Activated CD8-positive, alpha-beta memory T cell treated with anti-CD3 and anti-CD28 coated beads, Interleukin-2, amount 50 U/mL, for 1 hour (primary cell): ENCODE results near the gene DPM2.

Experiments used
- DNase-seq: peaks from one replicate; pipeline ENCODE4 v3.0.0-alpha.2; 2020; ENCODE audit errors: extremely low read depth

Gene DPM2

DNA sequence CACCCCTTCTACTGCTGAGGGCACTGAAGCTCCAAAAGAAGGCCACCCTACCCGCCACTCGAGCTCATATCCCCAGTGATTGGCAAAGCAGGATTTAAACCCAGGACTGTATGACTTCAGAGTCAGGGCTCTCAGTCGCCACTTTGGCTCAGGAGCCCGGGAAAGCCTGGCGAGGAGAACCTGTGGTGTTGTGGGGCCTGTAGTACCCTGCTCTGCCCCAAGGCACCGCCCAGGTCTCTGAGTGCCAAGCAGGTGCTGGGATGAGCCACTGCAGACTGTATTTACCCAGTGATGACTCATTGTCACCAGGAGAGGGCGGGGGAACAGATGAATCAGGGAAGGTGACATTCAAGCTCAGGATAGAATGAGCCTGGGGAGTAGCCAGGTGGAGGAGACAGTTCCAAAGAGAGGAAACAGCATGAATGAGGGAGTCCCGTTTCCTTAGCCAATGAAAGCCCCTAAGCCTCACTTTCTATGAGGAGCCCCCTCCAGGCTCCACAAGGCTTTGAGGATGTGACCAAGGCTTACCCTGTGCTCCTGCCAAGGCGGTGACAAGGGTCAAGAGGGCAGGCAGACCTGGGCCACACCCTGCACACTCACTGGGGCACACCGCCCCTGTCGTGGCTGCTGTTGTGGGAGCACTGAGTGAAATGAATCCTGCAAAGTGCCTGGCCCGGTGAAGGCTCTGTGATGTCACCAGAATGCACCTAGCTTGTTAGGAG, 17.8 kb upstream of the DPM2 start:
- DNase-seq, result peak; percentile 79

DNA sequence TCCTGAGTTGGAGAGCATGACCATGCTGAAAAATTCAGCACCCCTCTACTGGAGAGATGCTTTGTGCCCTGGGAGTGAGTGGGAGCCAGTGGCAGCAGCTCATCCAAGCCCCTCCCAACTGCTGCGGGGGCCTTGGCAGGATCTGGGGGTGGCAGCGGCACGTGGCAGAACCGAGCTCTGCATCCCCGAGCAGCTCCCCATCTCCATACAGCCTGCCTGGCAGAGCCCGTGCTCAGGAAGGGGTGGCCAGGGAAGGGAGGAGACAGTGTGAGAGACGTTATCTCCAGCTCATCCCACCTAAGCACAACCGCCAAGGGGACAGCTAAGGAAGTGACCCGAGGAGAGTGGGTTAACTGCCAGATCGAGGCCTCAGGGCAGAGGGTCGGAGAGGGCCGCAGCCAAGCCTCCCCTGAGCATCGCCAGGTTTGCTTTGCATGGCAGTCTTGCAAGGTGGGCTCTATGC, 17.2 kb upstream of the DPM2 start:
- DNase-seq, result no peak

- DNase-seq, result no peak
Observed at GRCh38 chr9:127953768-127954505, 16.3 kb upstream of the DPM2 start.

- DNase-seq, result no peak
Observed at GRCh38 chr9:127953154-127953553, 15.5 kb upstream of the DPM2 start.

GRCh38 chr9:127950513-127951289, 13.0 kb upstream of the DPM2 start:
- no peak for DNase-seq

DNA sequence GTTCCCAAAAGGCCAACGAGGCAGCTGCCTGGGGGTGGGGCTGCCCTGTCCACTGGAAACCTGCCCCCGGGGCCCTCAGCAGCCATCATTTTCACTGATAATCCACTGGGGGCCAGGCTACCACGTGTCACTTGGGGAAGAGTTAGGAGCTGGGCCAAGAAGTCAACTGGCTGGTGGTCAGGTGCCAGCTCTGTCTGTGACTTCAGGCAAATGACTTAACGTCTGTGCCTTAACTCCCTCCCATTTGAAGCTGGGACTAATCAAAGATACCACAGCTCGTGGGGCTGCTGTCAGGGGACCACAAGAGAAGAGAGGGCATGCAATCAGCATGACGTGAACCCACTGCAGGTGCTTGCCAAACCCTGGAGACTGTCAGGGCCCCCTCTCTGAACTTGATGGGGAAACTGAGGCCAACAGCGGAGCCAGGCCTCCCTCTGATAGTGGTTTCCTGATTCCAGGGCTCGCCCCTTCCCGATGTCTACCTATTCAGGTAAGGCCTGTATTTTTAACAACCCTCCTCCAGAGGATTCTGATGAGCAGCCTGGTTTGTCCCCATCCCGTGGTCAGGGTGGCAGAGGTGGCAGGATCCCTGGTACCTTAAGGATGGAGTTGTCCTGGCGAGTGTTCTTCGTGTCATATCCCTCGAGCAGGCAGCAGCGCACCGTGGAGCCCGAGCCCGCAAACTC, 12.3 kb upstream of the DPM2 start:
- no peak for DNase-seq

- no peak for DNase-seq
Observed at GRCh38 chr9:127947841-127948710, 10.4 kb upstream of the DPM2 start.

DNA sequence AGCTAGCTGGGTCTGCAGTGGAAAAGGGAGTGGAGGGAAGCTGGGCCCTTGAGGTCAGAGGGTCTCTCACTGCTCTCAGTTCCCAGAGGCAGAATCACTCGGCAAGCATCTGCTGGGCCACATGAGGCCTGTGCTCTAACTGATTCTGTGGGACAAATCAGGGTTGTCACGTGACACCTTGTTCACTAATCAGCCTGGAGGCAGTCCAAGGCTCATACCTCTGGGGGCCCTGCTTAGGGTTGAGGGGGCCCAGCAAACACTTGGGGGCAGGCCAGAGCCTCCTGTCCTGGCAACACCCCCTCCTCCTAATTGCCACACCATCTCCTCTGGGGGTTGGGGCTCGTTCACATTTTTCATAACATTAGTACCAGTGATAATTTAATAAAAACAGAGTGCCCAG, 9.1 kb upstream of the DPM2 start:
- no peak for DNase-seq

- DNase-seq, result no peak
Observed at GRCh38 chr9:127945942-127946341, 8.3 kb upstream of the DPM2 start.

DNA sequence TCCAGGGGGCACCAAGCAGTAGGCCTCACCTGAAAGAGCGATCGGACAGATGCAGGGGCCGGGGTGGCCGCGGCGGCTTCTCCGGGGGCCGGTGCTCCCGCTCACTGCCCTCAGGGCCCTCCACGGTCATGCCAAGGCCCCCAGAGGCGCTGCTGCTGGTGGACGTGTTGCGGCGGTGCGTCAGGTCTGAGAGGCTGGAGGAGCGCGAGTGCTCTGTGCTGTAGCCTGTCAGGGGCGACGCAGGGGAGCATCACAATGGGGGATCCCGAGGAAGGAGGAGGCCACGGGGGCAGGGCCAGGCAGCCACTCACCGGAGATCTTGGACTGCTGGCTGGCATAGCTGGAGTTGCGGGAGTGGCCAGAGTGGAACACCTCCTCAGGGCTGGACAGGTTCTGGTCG, 7.7 kb upstream of the DPM2 start:
- no peak for DNase-seq

- DNase-seq, result no peak
Observed at GRCh38 chr9:127944586-127945218, 7.0 kb upstream of the DPM2 start.

GRCh38 chr9:127943731-127944144, 6.1 kb upstream of the DPM2 start:
- no peak for DNase-seq

DNA sequence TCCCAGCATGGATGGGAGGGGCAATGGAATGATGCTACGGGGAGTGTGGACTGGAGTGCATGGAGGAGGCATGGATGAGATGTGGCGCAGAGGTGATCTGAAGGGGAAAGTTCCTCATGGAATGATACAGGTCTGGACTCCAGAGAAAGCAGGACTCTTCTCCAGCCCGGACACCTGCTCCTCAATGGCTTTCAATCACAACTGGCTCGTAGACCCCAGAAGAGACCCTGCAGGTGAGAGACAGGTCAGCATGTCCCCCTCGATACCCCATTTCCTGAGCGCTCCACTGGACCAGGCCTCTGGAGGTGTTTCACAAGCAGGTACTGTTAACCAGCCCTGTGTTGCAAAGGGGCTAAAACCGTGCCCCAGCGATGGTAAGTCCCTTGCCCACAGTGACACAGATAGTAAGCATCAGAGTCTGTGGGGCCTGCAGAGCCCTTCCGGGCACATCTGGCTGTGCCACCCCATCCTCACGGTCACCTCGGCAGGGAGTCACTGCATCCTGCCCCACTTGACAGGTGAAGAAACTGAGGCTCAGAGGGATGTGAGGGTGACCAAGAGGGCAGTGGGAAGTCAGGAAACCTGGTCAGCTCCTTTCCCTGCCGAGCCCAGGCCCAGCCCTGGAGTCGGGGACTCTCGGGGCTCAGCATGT, 5.5 kb upstream of the DPM2 start:
- no peak for DNase-seq

DNA sequence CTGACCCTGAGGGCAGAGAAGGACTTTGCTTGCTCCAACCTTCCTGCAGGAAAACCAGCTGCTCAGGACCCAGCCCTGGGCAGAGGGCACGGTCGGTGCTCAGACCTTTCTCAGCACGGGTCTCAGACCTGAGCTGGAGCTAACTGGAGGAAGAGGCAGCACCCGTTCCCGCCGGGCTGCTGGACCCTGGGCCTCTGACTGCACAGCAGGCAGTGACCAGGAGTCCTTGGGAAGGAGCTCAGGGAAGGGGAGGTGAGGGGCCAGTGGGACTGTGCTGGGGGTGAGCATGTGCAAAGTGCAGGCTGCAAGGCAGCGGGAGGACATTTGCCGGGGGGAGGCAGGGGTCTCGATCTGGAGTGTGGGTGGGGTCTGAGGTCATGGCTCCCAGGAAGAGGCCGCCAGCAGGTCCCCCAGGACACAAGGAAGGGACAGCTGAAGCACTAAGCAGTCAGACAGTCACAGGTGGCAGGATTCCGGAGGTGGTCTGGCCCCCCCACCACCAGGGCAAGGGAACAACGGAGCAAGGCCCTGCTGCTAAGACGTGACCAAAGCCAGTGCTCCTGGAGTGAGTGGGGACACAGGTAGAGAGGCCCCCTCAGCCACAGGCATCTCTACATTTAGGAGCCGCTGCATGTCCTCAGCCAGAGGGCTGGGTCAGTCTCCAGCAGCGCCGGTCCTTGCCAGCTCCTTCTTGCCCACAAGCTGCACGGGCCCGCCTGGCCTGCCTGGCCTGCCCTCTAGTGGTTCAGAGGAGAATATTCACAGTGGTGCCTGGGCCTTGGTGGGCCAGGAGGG, 4.8 kb upstream of the DPM2 start:
- no peak for DNase-seq

- no peak for DNase-seq
Observed at GRCh38 chr9:127941961-127942215, 4.2 kb upstream of the DPM2 start.

DNA sequence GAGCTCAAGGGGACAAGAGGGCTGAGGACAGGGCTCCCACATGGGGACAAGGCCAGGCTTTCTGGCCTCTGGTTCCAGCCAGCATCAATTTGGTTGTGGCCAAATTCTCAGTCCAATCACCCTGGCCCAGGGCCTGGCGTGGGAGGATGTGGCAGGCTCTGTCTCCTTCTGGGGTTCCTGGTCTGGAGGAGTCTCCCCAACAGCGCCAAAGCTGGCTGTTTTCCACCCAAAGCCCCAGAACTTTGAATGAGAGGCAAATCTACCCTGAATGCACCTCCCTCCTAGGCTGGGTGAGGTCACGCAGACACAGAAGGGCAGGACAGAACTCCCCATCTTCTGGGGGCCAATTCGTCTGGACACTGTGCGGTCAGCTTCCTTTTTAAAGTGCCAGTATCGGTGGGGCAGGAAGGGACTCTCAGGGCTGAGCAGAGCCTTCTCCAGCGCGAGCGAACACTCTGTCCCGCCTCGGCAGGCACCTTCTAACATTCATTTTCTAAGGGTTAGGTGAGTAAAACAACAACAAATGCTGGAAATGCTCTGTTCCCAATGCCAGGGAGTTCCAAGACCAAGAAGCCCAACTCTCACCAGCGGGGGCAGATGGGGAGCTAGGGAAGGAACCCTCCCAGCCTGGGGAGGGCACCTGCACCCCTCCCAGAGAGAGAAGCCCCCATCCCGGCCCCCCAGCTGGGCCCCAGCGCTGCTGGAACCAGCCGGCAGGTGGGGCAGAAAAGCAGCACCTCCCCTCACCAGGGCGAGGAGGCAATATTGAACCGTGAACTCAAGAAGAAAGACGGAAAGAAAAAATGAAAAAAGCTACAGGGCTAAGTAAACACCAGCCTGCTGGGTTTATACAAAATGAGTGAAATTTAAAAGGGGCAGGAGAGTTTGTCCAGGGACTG, 3.7 kb upstream of the DPM2 start:
- DNase-seq, result no peak

DNA sequence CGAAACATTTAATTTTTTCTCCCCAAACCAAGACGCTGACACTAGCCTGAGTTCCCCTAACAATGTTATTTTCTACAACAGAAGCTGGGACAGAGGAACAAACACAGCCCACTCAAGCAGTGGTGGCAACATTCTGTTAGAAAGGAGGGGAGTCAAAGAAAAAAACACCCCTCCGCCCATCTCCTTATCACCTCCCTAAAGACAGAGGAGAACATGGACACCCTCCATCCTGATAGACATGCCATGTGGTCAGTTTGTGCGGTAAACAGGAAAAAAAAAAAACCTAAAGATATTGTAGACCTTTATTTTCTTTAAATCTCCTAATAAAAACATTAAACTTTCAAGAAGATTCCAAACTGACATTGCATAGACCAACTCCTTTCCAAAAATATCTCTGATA, 2.9 kb upstream of the DPM2 start:
- no peak for DNase-seq

DNA sequence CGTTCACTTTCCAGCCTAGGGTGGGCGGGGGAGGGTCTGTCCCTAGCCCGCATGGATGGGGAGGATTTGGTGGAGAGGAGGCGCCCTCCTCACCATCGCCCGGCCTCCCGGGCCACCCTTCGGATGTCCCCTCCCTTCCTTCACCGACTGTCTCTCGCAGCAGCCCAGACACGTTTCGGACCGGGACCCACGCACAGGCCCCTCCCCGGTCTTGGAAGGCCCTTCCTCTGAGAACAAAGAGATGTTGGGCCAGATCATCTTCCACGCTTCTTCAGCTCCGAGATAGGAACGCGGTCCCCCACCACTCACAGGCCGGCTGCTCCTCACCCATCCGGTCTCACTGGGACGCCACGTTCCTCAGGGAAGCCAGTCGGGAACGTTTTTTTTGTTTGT, 640 bp upstream of the DPM2 start:
- no peak for DNase-seq

- no peak for DNase-seq
Observed at GRCh38 chr9:127937056-127937387, 632 bp downstream of the DPM2 start.
